IMR-90 (cell line): Measurements from ENCODE around the gene RAPGEF1.

Source experiments
- CEBPB ChIP-seq: IDR thresholded peaks from 2 replicates; pipeline ENCODE4 v1.6.1; 2012; ENCODE audit warnings: low read depth, low read length, improper control_type of control experiment
- MAZ ChIP-seq: IDR thresholded peaks from 2 replicates; pipeline ENCODE4 v1.6.1; 2012; ENCODE audit warnings: low read depth, mild to moderate bottlenecking, low read length, improper control_type of control experiment, moderate library complexity, borderline replicate concordance
- MXI1 ChIP-seq: IDR thresholded peaks from 2 replicates; pipeline ENCODE4 v1.6.1; 2012; ENCODE audit warnings: low read depth, mild to moderate bottlenecking, low read length, moderate library complexity, borderline replicate concordance
- POLR2A ChIP-seq: IDR thresholded peaks from 2 replicates; pipeline ENCODE4 v1.6.1; 2012; ENCODE audit warnings: mild to moderate bottlenecking, low read depth, low read length
- USF2 ChIP-seq: fragments of 150-350 bp; IDR thresholded peaks from 2 replicates; pipeline ENCODE4 v1.6.1; 2017; ENCODE audit warnings: mild to moderate bottlenecking, antibody characterized with exemption, low read length, low read depth
- TF ChIP-seq, protein P1 (sequence below): conservative IDR thresholded peaks from 2 replicates; pipeline ENCODE4 v1.5.1; 2012; ENCODE audit warnings: mild to moderate bottlenecking, low read depth, low read length, improper control_type of control experiment

DNA sequence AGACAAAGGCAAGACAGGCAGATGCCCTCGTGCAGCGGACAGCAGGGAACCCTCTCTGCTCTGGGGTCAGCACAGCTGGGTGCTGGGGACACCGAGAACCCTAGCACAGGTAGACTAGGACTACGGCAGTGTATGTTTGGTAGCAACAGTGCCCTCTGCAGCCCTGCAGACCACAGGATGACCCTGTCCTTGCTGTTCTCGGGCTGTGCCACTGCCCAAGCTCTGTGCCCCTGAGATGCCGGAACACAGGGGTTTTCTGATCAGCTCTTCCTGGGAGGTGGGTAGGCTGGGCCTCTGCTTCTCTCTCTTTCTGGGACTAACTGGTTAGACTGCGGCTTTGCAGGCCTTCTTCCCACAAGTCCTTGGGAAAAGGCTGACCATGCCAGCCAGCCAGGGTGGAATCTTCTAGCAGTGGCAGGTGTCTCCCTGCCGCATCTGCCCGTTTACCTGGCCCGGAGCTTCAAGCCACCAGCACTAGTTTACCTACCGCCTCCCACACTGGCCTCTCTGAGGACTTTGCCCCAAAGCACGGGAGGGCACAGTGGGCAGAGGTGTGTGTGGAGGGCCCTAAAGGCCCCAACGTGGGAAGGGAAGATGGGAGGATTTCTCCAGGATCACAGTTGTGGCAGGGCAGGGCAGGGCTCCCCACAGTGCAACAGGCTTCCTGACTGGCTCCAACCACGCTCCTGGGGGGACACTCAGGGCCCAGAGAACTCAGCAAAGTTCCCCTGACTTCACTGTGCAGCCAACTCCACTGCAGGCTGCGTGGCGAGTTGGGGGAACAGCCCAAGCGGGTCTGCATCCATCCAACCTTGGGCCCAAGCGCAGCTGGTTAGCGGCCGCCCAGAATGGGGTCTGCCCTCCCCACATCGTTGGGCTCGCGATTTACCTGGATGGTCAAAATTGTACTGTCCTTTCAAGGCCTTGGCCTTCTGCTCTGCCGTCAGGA is 210.0 kb downstream of the RAPGEF1 start:
- TF ChIP-seq MAZ: no peak
- TF ChIP-seq MXI1: no peak
- TF ChIP-seq, protein P1, sequence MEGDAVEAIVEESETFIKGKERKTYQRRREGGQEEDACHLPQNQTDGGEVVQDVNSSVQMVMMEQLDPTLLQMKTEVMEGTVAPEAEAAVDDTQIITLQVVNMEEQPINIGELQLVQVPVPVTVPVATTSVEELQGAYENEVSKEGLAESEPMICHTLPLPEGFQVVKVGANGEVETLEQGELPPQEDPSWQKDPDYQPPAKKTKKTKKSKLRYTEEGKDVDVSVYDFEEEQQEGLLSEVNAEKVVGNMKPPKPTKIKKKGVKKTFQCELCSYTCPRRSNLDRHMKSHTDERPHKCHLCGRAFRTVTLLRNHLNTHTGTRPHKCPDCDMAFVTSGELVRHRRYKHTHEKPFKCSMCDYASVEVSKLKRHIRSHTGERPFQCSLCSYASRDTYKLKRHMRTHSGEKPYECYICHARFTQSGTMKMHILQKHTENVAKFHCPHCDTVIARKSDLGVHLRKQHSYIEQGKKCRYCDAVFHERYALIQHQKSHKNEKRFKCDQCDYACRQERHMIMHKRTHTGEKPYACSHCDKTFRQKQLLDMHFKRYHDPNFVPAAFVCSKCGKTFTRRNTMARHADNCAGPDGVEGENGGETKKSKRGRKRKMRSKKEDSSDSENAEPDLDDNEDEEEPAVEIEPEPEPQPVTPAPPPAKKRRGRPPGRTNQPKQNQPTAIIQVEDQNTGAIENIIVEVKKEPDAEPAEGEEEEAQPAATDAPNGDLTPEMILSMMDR: no peak
- TF ChIP-seq CEBPB: no peak
- no peak for TF ChIP-seq USF2
- no peak for TF ChIP-seq POLR2A
